Measurements from ENCODE around the gene RNF213.

Gene RNF213

GRCh38 chr17:80377798-80378197 lies 117.1 kb downstream of the RNF213 start:
- no peak overlapping the region for H3K4me3 ChIP-seq (ENCODE audit: low read depth, low read length)

DNA sequence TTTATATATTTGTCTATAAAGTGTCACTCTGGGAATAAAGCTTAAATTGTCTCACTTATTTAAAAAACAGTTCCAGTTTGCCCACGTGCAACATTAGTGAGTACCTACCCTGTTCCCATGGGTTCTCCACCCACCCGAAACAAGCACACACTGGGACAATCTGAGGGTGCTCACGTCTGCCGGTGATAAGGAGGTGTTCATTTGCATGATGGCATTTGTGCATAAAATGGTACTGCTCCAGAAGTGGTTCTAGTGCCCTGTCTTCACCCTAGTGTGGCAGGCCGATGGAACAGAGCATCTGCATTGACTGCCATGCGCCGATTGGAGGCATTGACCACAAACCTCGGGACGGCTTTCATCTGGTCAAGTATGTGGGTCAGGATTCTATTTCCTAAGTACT lies 118.7 kb downstream of the RNF213 start:
- TF ChIP-seq, protein P1, sequence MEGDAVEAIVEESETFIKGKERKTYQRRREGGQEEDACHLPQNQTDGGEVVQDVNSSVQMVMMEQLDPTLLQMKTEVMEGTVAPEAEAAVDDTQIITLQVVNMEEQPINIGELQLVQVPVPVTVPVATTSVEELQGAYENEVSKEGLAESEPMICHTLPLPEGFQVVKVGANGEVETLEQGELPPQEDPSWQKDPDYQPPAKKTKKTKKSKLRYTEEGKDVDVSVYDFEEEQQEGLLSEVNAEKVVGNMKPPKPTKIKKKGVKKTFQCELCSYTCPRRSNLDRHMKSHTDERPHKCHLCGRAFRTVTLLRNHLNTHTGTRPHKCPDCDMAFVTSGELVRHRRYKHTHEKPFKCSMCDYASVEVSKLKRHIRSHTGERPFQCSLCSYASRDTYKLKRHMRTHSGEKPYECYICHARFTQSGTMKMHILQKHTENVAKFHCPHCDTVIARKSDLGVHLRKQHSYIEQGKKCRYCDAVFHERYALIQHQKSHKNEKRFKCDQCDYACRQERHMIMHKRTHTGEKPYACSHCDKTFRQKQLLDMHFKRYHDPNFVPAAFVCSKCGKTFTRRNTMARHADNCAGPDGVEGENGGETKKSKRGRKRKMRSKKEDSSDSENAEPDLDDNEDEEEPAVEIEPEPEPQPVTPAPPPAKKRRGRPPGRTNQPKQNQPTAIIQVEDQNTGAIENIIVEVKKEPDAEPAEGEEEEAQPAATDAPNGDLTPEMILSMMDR (IDR thresholded peaks at IDR 0.05; ENCODE audit: borderline replicate concordance, insufficient read depth, low read depth, low read length) = no peak
- no peak overlapping the region for H3K4me3 ChIP-seq (ENCODE audit: low read depth, low read length)

More at GRCh38 chr17:80377798-80378197, 117.1 kb downstream of the RNF213 start:
- TF ChIP-seq, protein P1 (IDR thresholded peaks at IDR 0.05; ENCODE audit: borderline replicate concordance, insufficient read depth, low read depth, low read length) = no peak

DNA sequence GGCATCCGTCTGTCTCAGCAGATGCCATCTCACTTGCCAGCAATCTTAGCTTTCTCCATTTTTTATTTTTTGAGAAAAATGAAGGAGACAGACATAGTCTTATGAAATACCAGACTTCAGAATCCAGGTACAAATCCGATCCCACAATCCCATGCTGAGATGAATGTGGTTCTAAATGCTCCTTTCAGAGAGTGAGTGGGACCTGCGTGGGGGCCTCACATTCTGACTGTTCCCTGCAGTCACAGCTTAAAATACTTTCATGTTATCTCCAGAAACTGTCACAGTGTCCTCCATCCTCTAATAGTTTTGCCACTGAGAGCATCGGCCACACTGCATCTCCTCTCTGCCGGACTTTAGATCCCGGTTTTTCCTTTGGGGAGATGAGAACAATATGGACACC lies 119.4 kb downstream of the RNF213 start:
- TF ChIP-seq, protein P1 (IDR thresholded peaks at IDR 0.05; ENCODE audit: borderline replicate concordance, insufficient read depth, low read depth, low read length) = no peak
- H3K4me3 ChIP-seq (ENCODE audit: low read depth, low read length) = no peak overlapping the region

DNA sequence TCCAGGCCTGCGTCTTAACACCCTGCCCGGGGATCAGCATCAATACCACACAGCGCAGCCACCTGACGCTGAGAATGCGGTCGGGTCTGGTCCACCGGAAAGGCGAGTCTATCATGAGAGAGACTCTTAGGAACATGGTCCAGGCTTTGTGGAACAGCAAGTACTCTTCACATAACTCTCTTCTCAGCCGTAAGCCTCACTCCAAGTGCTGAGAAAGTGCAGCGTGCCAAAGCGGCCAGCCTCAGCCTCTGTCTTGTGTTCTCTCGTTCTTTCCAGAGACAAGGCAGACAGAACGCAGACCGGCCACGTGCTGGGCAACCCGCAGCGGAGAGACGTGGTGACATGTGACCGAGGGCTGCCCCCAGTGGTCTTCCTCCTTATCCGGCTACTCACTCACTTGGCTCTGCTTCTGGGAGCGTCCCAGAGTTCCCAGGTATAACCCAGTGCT lies 119.9 kb downstream of the RNF213 start:
- TF ChIP-seq, protein P1 (IDR thresholded peaks at IDR 0.05; ENCODE audit: borderline replicate concordance, insufficient read depth, low read depth, low read length) = no peak

DNA sequence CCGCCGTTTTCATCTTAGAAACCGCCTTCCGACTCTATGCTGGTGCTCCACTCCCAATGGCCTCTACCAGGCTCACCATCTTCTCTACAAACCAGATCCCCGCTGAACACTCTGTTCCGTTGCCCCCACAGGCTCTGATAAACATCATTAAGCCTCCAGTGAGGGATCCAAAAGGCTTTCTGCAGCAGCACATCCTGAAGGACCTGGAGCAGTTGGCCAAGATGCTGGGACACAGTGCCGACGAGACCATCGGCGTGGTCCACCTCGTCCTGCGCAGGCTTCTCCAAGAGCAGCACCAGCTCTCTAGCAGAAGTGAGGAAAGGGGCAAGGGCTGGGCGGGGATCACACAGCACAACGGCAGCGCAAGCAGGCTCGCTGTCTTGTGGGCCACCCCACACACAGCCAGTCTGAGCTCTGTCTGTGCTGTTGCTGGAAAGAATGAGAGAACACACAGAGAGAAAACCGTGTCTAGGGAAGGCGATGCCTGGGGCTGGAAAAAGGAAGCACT lies 120.8 kb downstream of the RNF213 start:
- TF ChIP-seq, protein P1 (IDR thresholded peaks at IDR 0.05; ENCODE audit: borderline replicate concordance, insufficient read depth, low read depth, low read length) = no peak
- H3K4me3 ChIP-seq (ENCODE audit: low read depth, low read length) = no peak overlapping the region

More for the DNA sequence above, 119.9 kb downstream of the RNF213 start:
- no peak overlapping the region for H3K4me3 ChIP-seq (ENCODE audit: low read depth, low read length)

GRCh38 chr17:80382446-80382845 lies 121.8 kb downstream of the RNF213 start:
- TF ChIP-seq, protein P1 (IDR thresholded peaks at IDR 0.05; ENCODE audit: borderline replicate concordance, insufficient read depth, low read depth, low read length) = no peak
- H3K4me3 ChIP-seq (ENCODE audit: low read depth, low read length) = no peak overlapping the region

GRCh38 chr17:80382956-80383355 lies 122.3 kb downstream of the RNF213 start:
- TF ChIP-seq, protein P1 (IDR thresholded peaks at IDR 0.05; ENCODE audit: borderline replicate concordance, insufficient read depth, low read depth, low read length) = no peak
- no peak overlapping the region for H3K4me3 ChIP-seq (ENCODE audit: low read depth, low read length)

Data from GM12875 (cell line).